ENCODE measurements around the gene MRPL19. TPM values are rescaled to one million over a fixed set of nuclear protein-coding genes. Genes with fewer than 3 reads are reported as not detected.
A peak's percentile ranks its signal among the peaks of the same experiment; 100 is the strongest.

MRPL19 gene
- polyA plus RNA-seq, 3 donors = 4.5 to 25.0 (median 25.0) TPM

DNA sequence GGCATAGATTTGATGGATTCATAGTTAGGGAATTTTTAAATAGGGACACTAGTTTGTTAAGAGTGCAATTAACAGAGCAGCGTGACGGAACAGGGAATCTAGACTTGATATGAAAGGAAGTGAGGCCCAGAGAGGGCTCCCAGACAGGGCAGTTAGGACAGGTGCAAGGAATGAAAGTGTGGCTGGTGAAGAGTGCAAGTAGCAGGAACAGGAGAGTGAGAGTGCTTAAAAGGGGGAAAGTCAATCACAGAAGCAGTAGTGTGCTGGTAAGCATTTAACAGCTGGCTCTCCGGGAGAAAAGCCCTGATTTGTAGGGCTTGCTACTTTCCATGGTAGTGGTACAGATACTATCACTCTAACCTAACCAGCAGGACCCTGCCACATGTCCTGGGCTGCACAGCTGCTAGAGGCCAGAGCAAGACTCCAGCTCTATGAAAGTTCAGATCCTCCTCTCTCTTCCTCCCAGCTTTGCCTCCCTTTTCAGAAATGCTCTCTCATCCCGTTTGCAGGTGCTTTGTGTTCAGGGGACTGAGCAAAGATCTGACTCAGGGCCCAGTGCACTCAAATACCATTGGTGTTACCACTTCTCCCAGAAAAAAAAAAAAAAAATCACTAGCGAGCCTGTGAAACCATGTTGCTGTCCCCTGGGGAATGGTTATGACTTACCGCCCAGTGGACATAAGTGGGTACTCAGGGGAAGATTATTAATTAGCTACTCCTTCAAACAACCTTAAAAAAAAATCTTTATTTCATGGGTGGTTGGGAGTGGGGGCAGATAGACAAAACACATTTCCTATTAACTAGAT is 82.2 kb downstream of the MRPL19 start:
- Histone ChIP-seq H4K20me1 (ENCODE audit: insufficient read depth, low read length) (no peaks in the 10 kb centered on the region), H3K9ac (ENCODE audit: insufficient read depth, low read length, poor library complexity, severe bottlenecking) (no peak overlapping the region), H3K4me2 (replicated peaks; ENCODE audit: extremely low read depth, low read length, poor library complexity, severe bottlenecking) (no peak overlapping the region), H3K27me3 (ENCODE audit: control insufficient read depth in 2 of 2, insufficient read depth in 2 of 2, low read length in 2 of 2) (peaks cover 0 to 3% of the 10 kb centered on the region in 2 donors), H2AFZ (ENCODE audit: insufficient read depth, low read depth, low read length, poor library complexity, severe bottlenecking) (no peak overlapping the region), H3K36me3 (replicated peaks in 1 of 2; ENCODE audit: control insufficient read depth in 1 of 2, insufficient read depth in 2 of 2, low read length in 2 of 2) (no peaks in the 10 kb centered on the region), H3K4me1 (ENCODE audit: control insufficient read depth in 1 of 2, insufficient read depth in 2 of 2, low read length in 2 of 2) (no peaks in the 10 kb centered on the region), H3K27ac (ENCODE audit: low read depth in 1 of 2, low read length in 2 of 2) (no peak overlapping the region), H3K79me2 (ENCODE audit: insufficient read depth, low read length) (no peaks in the 10 kb centered on the region), H3K4me3 (replicated peaks in 1 of 3; ENCODE audit: low read depth in 2 of 3, low read length in 3 of 3) (no peak overlapping the region), H3K9me3 (replicated peaks in 1 of 2; ENCODE audit: control insufficient read depth in 1 of 2, insufficient read depth in 1 of 2, low read length in 2 of 2) (no peaks in the 10 kb centered on the region)
- peaks cover 2 to 7% (median 4%) of the 10 kb centered on the region in 3 donors for H3K27me3 Mint-ChIP-seq (ENCODE audit: low read depth in 3 of 3)
- H3K4me1 Mint-ChIP-seq = no peaks in the 10 kb centered on the region
- intact Hi-C loops (cut with micrococcal nuclease) = no loop called here
- H3K36me3 Mint-ChIP-seq = no peaks in the 10 kb centered on the region
- H3K9me3 Mint-ChIP-seq = peaks cover 0 to 6% (median 0%) of the 10 kb centered on the region in 7 donors
- no peak for DNase-seq
- peak overlapping the region in 1 of 7 donors; percentile 15 for H3K27ac Mint-ChIP-seq
- TF ChIP-seq, protein P1, sequence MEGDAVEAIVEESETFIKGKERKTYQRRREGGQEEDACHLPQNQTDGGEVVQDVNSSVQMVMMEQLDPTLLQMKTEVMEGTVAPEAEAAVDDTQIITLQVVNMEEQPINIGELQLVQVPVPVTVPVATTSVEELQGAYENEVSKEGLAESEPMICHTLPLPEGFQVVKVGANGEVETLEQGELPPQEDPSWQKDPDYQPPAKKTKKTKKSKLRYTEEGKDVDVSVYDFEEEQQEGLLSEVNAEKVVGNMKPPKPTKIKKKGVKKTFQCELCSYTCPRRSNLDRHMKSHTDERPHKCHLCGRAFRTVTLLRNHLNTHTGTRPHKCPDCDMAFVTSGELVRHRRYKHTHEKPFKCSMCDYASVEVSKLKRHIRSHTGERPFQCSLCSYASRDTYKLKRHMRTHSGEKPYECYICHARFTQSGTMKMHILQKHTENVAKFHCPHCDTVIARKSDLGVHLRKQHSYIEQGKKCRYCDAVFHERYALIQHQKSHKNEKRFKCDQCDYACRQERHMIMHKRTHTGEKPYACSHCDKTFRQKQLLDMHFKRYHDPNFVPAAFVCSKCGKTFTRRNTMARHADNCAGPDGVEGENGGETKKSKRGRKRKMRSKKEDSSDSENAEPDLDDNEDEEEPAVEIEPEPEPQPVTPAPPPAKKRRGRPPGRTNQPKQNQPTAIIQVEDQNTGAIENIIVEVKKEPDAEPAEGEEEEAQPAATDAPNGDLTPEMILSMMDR (IDR thresholded peaks at IDR 0.05) = no peak
- WGBS (ENCODE audit: insufficient coverage) = 83% methylated on average over 2 of the region's 6 CpGs
- no peak overlapping the region for H3K4me3 Mint-ChIP-seq

DNA sequence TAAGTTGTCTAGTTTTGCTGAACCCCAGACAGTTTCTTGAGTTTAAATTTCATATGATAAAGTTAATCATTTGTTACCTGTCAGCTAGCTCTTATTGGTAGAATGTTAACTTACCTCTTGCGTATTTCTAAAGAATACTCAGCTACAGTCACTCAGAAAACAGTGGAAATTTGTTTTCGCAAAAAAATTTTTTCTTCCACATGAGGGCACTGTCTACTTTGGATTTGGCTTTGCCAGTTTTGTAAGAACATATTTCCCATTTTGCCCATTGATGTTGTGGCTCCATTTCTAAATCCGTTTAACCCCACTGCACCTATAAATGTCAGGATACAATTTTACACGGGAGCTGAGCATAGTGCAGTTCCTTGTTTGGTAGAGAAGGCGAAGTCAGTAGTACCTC is 83.3 kb downstream of the MRPL19 start:
- H3K27ac ChIP-seq (ENCODE audit: low read depth in 1 of 2, low read length in 2 of 2) = no peak overlapping the region
- Mint-ChIP-seq H3K9me3 (peaks cover 0 to 6% (median 0%) of the 10 kb centered on the region in 7 donors), H3K27me3 (ENCODE audit: low read depth in 3 of 3) (peaks cover 2 to 6% (median 4%) of the 10 kb centered on the region in 3 donors), H3K36me3 (no peaks in the 10 kb centered on the region), H3K27ac (no peak overlapping the region), H3K4me1 (no peaks in the 10 kb centered on the region), H3K4me3 (no peak overlapping the region)
- no peak overlapping the region for H3K4me2 ChIP-seq (replicated peaks; ENCODE audit: extremely low read depth, low read length, poor library complexity, severe bottlenecking)
- no peaks in the 10 kb centered on the region for H3K79me2 ChIP-seq (ENCODE audit: insufficient read depth, low read length)
- TF ChIP-seq, protein P1 (IDR thresholded peaks at IDR 0.05) = no peak
- H3K9ac ChIP-seq (ENCODE audit: insufficient read depth, low read length, poor library complexity, severe bottlenecking) = no peak overlapping the region
- no peak overlapping the region for H3K4me3 ChIP-seq (replicated peaks in 1 of 3; ENCODE audit: low read depth in 2 of 3, low read length in 3 of 3)
- peaks cover 0 to 3% of the 10 kb centered on the region in 2 donors for H3K27me3 ChIP-seq (ENCODE audit: control insufficient read depth in 2 of 2, insufficient read depth in 2 of 2, low read length in 2 of 2)
- no peak for DNase-seq
- WGBS (ENCODE audit: insufficient coverage) = 60% methylated on average over 1 of the region's 5 CpGs
- H3K36me3 ChIP-seq (replicated peaks in 1 of 2; ENCODE audit: control insufficient read depth in 1 of 2, insufficient read depth in 2 of 2, low read length in 2 of 2) = no peaks in the 10 kb centered on the region
- intact Hi-C loops (cut with micrococcal nuclease) = no loop called here
- H3K9me3 ChIP-seq (replicated peaks in 1 of 2; ENCODE audit: control insufficient read depth in 1 of 2, insufficient read depth in 1 of 2, low read length in 2 of 2) = no peaks in the 10 kb centered on the region
- no peaks in the 10 kb centered on the region for H4K20me1 ChIP-seq (ENCODE audit: insufficient read depth, low read length)
- H3K4me1 ChIP-seq (ENCODE audit: control insufficient read depth in 1 of 2, insufficient read depth in 2 of 2, low read length in 2 of 2) = no peaks in the 10 kb centered on the region
- H2AFZ ChIP-seq (ENCODE audit: insufficient read depth, low read depth, low read length, poor library complexity, severe bottlenecking) = no peak overlapping the region

Measured in CD14-positive monocyte (primary cell).